MCF 10A (cell line): ENCODE results near the gene STK10. TPM values are rescaled to one million over a fixed set of nuclear protein-coding genes. Genes with fewer than 3 reads are reported as not detected.

Experiments
- BruUV-seq: library from RNA; stranded (reverse); fragments of 400-500 nt; replicated peaks from 2 replicates; lab custom pipeline; 2021; lab: Mats Ljungman, UMichigan
- CTCF ChIA-PET: fragments of 300-600 bp; sonication (Branson Sonifier 250); formaldehyde crosslinking; extraction: SDS; loops from one replicate; lab custom pipeline; 2021; ENCODE audit warnings: antibody characterized with exemption, inconsistent platforms; lab: Yijun Ruan, JAX
- POLR2A ChIA-PET: fragments of 300-600, 350-650 bp; sonication (Branson Sonifier 250); formaldehyde crosslinking; extraction: SDS; loops from one replicate; lab custom pipeline; 2020; ENCODE audit warnings: antibody characterized with exemption, inconsistent platforms; lab: Yijun Ruan, JAX
- DNase-seq: peaks from one replicate; pipeline ENCODE4 v3.0.0-alpha.2; 2018; ENCODE audit not compliant: unreplicated experiment
- H3K27ac Mint-ChIP-seq: one replicate; pipeline ENCODE4 v1.8.0; 2022; ENCODE audit warnings: mild to moderate bottlenecking, low read depth, mixed read lengths; ENCODE audit not compliant: unreplicated experiment
- H3K27me3 Mint-ChIP-seq: one replicate; pipeline ENCODE4 v1.8.0; 2022; ENCODE audit warnings: mixed read lengths; ENCODE audit not compliant: insufficient read depth, unreplicated experiment
- H3K36me3 Mint-ChIP-seq: one replicate; pipeline ENCODE4 v1.8.0; 2022; ENCODE audit warnings: mild to moderate bottlenecking, moderate library complexity, mixed read lengths; ENCODE audit not compliant: insufficient read depth, unreplicated experiment
- H3K4me1 Mint-ChIP-seq: one replicate; pipeline ENCODE4 v1.8.0; 2022; ENCODE audit warnings: mixed read lengths; ENCODE audit not compliant: insufficient read depth, unreplicated experiment
- H3K4me3 Mint-ChIP-seq: one replicate; pipeline ENCODE4 v1.8.0; 2022; ENCODE audit warnings: mild to moderate bottlenecking, moderate library complexity, mixed read lengths; ENCODE audit not compliant: unreplicated experiment
- H3K9me3 Mint-ChIP-seq: one replicate; pipeline ENCODE4 v1.8.0; 2022; ENCODE audit warnings: mixed read lengths; ENCODE audit not compliant: unreplicated experiment
- CTCF ChIP-seq: fragments of 200-600 bp; IDR thresholded peaks from one replicate; pipeline ENCODE4 v1.8.0; 2022; ENCODE audit warnings: antibody characterized with exemption, mild to moderate bottlenecking; ENCODE audit not compliant: unreplicated experiment
- intact Hi-C: fragments of 100-400 bp; cut with micrococcal nuclease; formaldehyde crosslinking; loops from 2 replicates; pipeline ENCODE4 v1.14.1; 2022
- total RNA-seq: library from RNA; stranded (reverse); gene quantifications from 2 replicates; pipeline ENCODE4 v1.2.3, GENCODE V29; 2022

STK10 gene
- total RNA-seq, 1 experiment from 2014 or later = 46.5 TPM

GRCh38 chr5:172045315-172045632 is 142.8 kb downstream of the STK10 start:
- no peaks in the 10 kb centered on the region for H3K9me3 Mint-ChIP-seq
- intact Hi-C loops = no loop called here
- DNase-seq = no peak
- peaks cover 2% of the 10 kb centered on the region for H3K4me1 Mint-ChIP-seq
- H3K4me3 Mint-ChIP-seq = no peak overlapping the region
- H3K27ac Mint-ChIP-seq = peak overlapping the region; percentile 52
- no TSS peak for BruUV-seq
- no peaks in the 10 kb centered on the region for H3K27me3 Mint-ChIP-seq
- ChIA-PET CTCF (interaction anchor here (0.5 to 1.6 kb wide), 7 partner anchors 14 to 990 kb away, joined by 3 to 15 read pairs (median 7); no protein-coding TSS in a partner anchor), POLR2A (no interaction called here)
- H3K36me3 Mint-ChIP-seq = peaks cover 39% of the 10 kb centered on the region
- no peak for TF ChIP-seq CTCF

- Mint-ChIP-seq H3K4me3 (no peak overlapping the region), H3K27me3 (no peaks in the 10 kb centered on the region), H3K9me3 (no peaks in the 10 kb centered on the region), H3K4me1 (peaks cover 6% of the 10 kb centered on the region), H3K27ac (peak overlapping the region; percentile 52), H3K36me3 (peaks cover 34% of the 10 kb centered on the region)
- ChIA-PET CTCF (interaction anchor here (0.6 to 1.6 kb wide), 6 partner anchors 14 to 990 kb away, joined by 3 to 15 read pairs (median 6); no protein-coding TSS in a partner anchor), POLR2A (no interaction called here)
- intact Hi-C loops = loop anchor here (5.0 kb wide), 2 partner anchors 143 to 248 kb away; partner anchors contain the start of gene STK10
- no peak for DNase-seq
- TF ChIP-seq CTCF = no peak
- no TSS peak for BruUV-seq
Observed at GRCh38 chr5:172044631-172045314, 143.3 kb downstream of the STK10 start.

- no peaks in the 10 kb centered on the region for H3K9me3 Mint-ChIP-seq
- POLR2A ChIA-PET = no interaction called here
- H3K27ac Mint-ChIP-seq = no peak overlapping the region
- CTCF ChIA-PET = interaction anchor here (1.6 kb wide), 1 partner anchor 133 kb away, joined by 15 read pairs; no protein-coding TSS in a partner anchor
- no peak overlapping the region for H3K4me3 Mint-ChIP-seq
- H3K4me1 Mint-ChIP-seq = peaks cover 6% of the 10 kb centered on the region
- peaks cover 29% of the 10 kb centered on the region for H3K36me3 Mint-ChIP-seq
- H3K27me3 Mint-ChIP-seq = no peaks in the 10 kb centered on the region
- TF ChIP-seq CTCF = no peak
- TSS peak; percentile 32 for BruUV-seq
- DNase-seq = no peak
- intact Hi-C loops = loop anchor here (5.0 kb wide), 2 partner anchors 143 to 248 kb away; partner anchors contain the start of gene STK10
Observed at GRCh38 chr5:172043865-172044264, 144.2 kb downstream of the STK10 start.

GRCh38 chr5:172042183-172042582 is 145.8 kb downstream of the STK10 start:
- ChIA-PET CTCF (interaction anchor here (0.6 to 4.8 kb wide), 10 partner anchors 10 to 131 kb away, joined by 3 to 124 read pairs (median 4); partner anchors contain the start of gene FBXW11), POLR2A (interaction anchor here (1.0 kb wide), 1 partner anchor 35 kb away, joined by 3 read pairs; no protein-coding TSS in a partner anchor)
- Mint-ChIP-seq H3K4me3 (no peak overlapping the region), H3K4me1 (peaks cover 6% of the 10 kb centered on the region), H3K36me3 (peaks cover 17% of the 10 kb centered on the region), H3K9me3 (no peaks in the 10 kb centered on the region), H3K27ac (no peak overlapping the region), H3K27me3 (no peaks in the 10 kb centered on the region)
- no TSS peak for BruUV-seq
- DNase-seq = no peak
- intact Hi-C loops = loop anchor here (5.0 kb wide), 2 partner anchors 145 to 250 kb away; partner anchors contain the start of gene STK10
- TF ChIP-seq CTCF = no peak
